GM23248 (cell line): ENCODE data around the gene USP36.

Source experiments
- EZH2 ChIP-seq: fragments of 200-600 bp; sonication (generic); IDR thresholded peaks from 2 replicates; pipeline ENCODE4 v1.6.1; 2018; ENCODE audit warnings: antibody characterized with exemption, mild to moderate bottlenecking; ENCODE audit not compliant: insufficient read depth, poor library complexity, severe bottlenecking
- EZH2phosphoT487 ChIP-seq: fragments of 200-600 bp; sonication (generic); IDR thresholded peaks from 2 replicates; pipeline ENCODE4 v1.6.1; 2018; ENCODE audit warnings: antibody characterized with exemption, moderate library complexity, mild to moderate bottlenecking, low read depth; ENCODE audit not compliant: insufficient read depth

GRCh38 chr17:78829477-78829876 lies 11.1 kb downstream of the USP36 start:
- TF ChIP-seq EZH2: no peak
- no peak for TF ChIP-seq EZH2phosphoT487
